ENCODE measurements around the gene MCL1. TPM values are rescaled to one million over a fixed set of nuclear protein-coding genes. Genes with fewer than 3 reads are reported as not detected.
"Not testable (repeated sequence)": the region's sequence is repeated elsewhere in the genome, so short reads cannot be mapped to it uniquely, and the experiment has no call there.

The MCL1 gene
- total RNA-seq, result 224 and 233 TPM in 2 replicates

GRCh38 chr1:150579110-150579944 is at the start of gene MCL1:
Gene MCL1 (minus strand): TSS chr1:150579610. CDS start chr1:150579530, 80 bp downstream.
- peaks cover 49% of the 10 kb centered on the region for H3K36me3 Mint-ChIP-seq (ENCODE audit: low read depth)
- CTCF ChIA-PET, result interaction anchor here (0.7 to 9.8 kb wide), 6 partner anchors 11 to 50 kb away, joined by 3 to 196 read pairs (median 12); partner anchors contain the start of gene ENSA

GRCh38 chr1:150628766-150629114 is 49.3 kb upstream of the MCL1 start:
- Mint-ChIP-seq H3K4me3 (no peak overlapping the region), H3K4me1 (peaks cover 21% of the 10 kb centered on the region), H3K27me3 (no peaks in the 10 kb centered on the region), H3K36me3 (ENCODE audit: low read depth) (peaks cover 40% of the 10 kb centered on the region), H3K27ac (no peak overlapping the region), H3K9me3 (no peaks in the 10 kb centered on the region)
- no peak for DNase-seq
- no peak for TF ChIP-seq CTCF (IDR thresholded peaks at IDR 0.05)
- ChIA-PET CTCF (interaction anchor here (0.7 to 4.9 kb wide), 7 partner anchors 9 to 373 kb away, joined by 3 to 58 read pairs (median 4); no protein-coding TSS in a partner anchor), POLR2A (interaction anchor here (0.7 to 6.0 kb wide), 24 partner anchors 8 to 741 kb away, joined by 3 to 189 read pairs (median 4); partner anchors contain the start of genes CTSS, GOLPH3L, MCL1 and RPRD2)
- ATAC-seq (ENCODE audit: low read depth), result no peak
- intact Hi-C loops (cut with micrococcal nuclease), result loop anchor here (1.0 to 10.0 kb wide), 10 partner anchors 15 to 716 kb away; partner anchors contain the start of genes ARNT, GOLPH3L, MCL1 and PRPF3

More at GRCh38 chr1:150579110-150579944, at the start of gene MCL1:
- intact Hi-C loops (cut with micrococcal nuclease), result loop anchor here (1.0 kb wide), 5 partner anchors 12 to 50 kb away; partner anchors contain the start of gene ENSA
- Mint-ChIP-seq H3K27me3 (no peaks in the 10 kb centered on the region), H3K27ac (peak within 1 kb of the TSS; percentile 98), H3K9me3 (no peaks in the 10 kb centered on the region), H3K4me3 (peak within 1 kb of the TSS; percentile 95), H3K4me1 (peaks cover 47% of the 10 kb centered on the region)
- POLR2A ChIA-PET, result interaction anchor here (0.5 to 14.3 kb wide), 26 partner anchors 9 to 675 kb away, joined by 3 to 1106 read pairs (median 8); partner anchors contain the start of genes CERS2, ENSA, FALEC and GOLPH3L
- peak; percentile 81 for DNase-seq
- ATAC-seq (ENCODE audit: low read depth), result peak; percentile 82
- TF ChIP-seq CTCF (IDR thresholded peaks at IDR 0.05), result no peak

- TF ChIP-seq CTCF (IDR thresholded peaks at IDR 0.05), result no peak
- H3K27me3 Mint-ChIP-seq, result no peaks in the 10 kb centered on the region
- ATAC-seq (ENCODE audit: low read depth) (no peak), DNase-seq (no peak)
- POLR2A ChIA-PET, result interaction anchor here (0.7 to 6.0 kb wide), 8 partner anchors 12 to 139 kb away, joined by 3 to 189 read pairs (median 8); partner anchors contain the start of gene MCL1
- CTCF ChIA-PET, result interaction anchor here (0.6 to 4.9 kb wide), 4 partner anchors 8 to 66 kb away, joined by 3 to 58 read pairs (median 4); no protein-coding TSS in a partner anchor
- H3K36me3 Mint-ChIP-seq (ENCODE audit: low read depth), result peaks cover 48% of the 10 kb centered on the region
- no peak overlapping the region for H3K27ac Mint-ChIP-seq
- no peaks in the 10 kb centered on the region for H3K9me3 Mint-ChIP-seq
- intact Hi-C loops (cut with micrococcal nuclease), result loop anchor here (2.0 to 10.0 kb wide), 6 partner anchors 67 to 717 kb away; partner anchors contain the start of genes GOLPH3L, RFX5, RPRD2 and ZNF687
- H3K4me3 Mint-ChIP-seq, result no peak overlapping the region
- H3K4me1 Mint-ChIP-seq, result peaks cover 21% of the 10 kb centered on the region
Observed at GRCh38 chr1:150627826-150628410, 48.5 kb upstream of the MCL1 start.

GRCh38 chr1:150626150-150626549 is 46.7 kb upstream of the MCL1 start:
- no peak for DNase-seq
- no peak for ATAC-seq (ENCODE audit: low read depth)

GRCh38 chr1:150624546-150624945 is 45.1 kb upstream of the MCL1 start:
- H3K27ac Mint-ChIP-seq; ATAC-seq (ENCODE audit: low read depth); H3K27me3 Mint-ChIP-seq; H3K4me3 Mint-ChIP-seq; DNase-seq; H3K9me3 Mint-ChIP-seq: not testable (repeated sequence)
- peaks cover 41% of the 10 kb centered on the region for H3K4me1 Mint-ChIP-seq
- CTCF ChIA-PET, result interaction anchor here (17.1 kb wide), 1 partner anchor 62 kb away, joined by 358 read pairs; no protein-coding TSS in a partner anchor
- peaks cover 73% of the 10 kb centered on the region for H3K36me3 Mint-ChIP-seq (ENCODE audit: low read depth)
- intact Hi-C loops (cut with micrococcal nuclease), result loop anchor here (10.0 kb wide), 1 partner anchor 720 kb away; the partner anchor contains the start of gene RFX5
- POLR2A ChIA-PET, result interaction anchor here (0.9 kb wide), 1 partner anchor 65 kb away, joined by 3 read pairs; no protein-coding TSS in a partner anchor

More at GRCh38 chr1:150626150-150626549, 46.7 kb upstream of the MCL1 start:
- Mint-ChIP-seq H3K27me3 (no peaks in the 10 kb centered on the region), H3K36me3 (ENCODE audit: low read depth) (peaks cover 59% of the 10 kb centered on the region), H3K4me3 (no peak overlapping the region), H3K4me1 (peaks cover 31% of the 10 kb centered on the region), H3K27ac (peak overlapping the region; percentile 30), H3K9me3 (no peaks in the 10 kb centered on the region)
- no peak for TF ChIP-seq CTCF (IDR thresholded peaks at IDR 0.05)
- CTCF ChIA-PET, result interaction anchor here (4.9 kb wide), 1 partner anchor 64 kb away, joined by 58 read pairs; no protein-coding TSS in a partner anchor
- POLR2A ChIA-PET, result interaction anchor here (1.3 to 6.0 kb wide), 2 partner anchors 46 to 62 kb away, joined by 5 to 189 read pairs; partner anchors contain the start of gene MCL1
- intact Hi-C loops (cut with micrococcal nuclease), result loop anchor here (5.0 to 10.0 kb wide), 3 partner anchors 264 to 719 kb away; partner anchors contain the start of genes RFX5, RPRD2 and ZNF687

- not testable (repeated sequence) for H3K27me3 Mint-ChIP-seq; DNase-seq; H3K4me3 Mint-ChIP-seq; H3K9me3 Mint-ChIP-seq; H3K27ac Mint-ChIP-seq; ATAC-seq (ENCODE audit: low read depth)
- Mint-ChIP-seq H3K36me3 (ENCODE audit: low read depth) (peaks cover 77% of the 10 kb centered on the region), H3K4me1 (peaks cover 45% of the 10 kb centered on the region)
- ChIA-PET POLR2A (interaction anchor here (0.9 kb wide), 1 partner anchor 64 kb away, joined by 3 read pairs; no protein-coding TSS in a partner anchor), CTCF (interaction anchor here (17.1 kb wide), 1 partner anchor 62 kb away, joined by 358 read pairs; no protein-coding TSS in a partner anchor)
- intact Hi-C loops (cut with micrococcal nuclease), result loop anchor here (10.0 kb wide), 1 partner anchor 721 kb away; the partner anchor contains the start of gene RFX5
Observed at GRCh38 chr1:150624134-150624533, 44.7 kb upstream of the MCL1 start.
